Measurements from ENCODE around the gene PDZD4. TPM values are rescaled to one million over a fixed set of nuclear protein-coding genes. Genes with fewer than 3 reads are reported as not detected.

Gene PDZD4
- total and polyA plus RNA-seq, 2 of the 4 experiments (the other 2 are of a cell fraction) = under 0.01 to 0.38 TPM

- ATAC-seq (ENCODE audit: low read depth) (no peak), DNase-seq (no peak)
- Histone ChIP-seq H3K56ac (ENCODE audit: extremely low read depth, insufficient read depth, low read length) (no peak overlapping the region), H2AFZ (replicated peaks; ENCODE audit: low read length, poor library complexity) (no peak overlapping the region), H3K9ac (ENCODE audit: low read depth, low read length) (no peak overlapping the region), H3K27ac (ENCODE audit: insufficient read depth, low read length) (no peak overlapping the region), H3K36me3 (ENCODE audit: control insufficient read depth, insufficient read depth, low read length) (peaks cover 2% of the 10 kb centered on the region; the same call in 1 of the 2 replicates), H4K5ac (ENCODE audit: low read depth, low read length) (no peak overlapping the region), H4K91ac (ENCODE audit: insufficient read depth, low read depth, low read length) (no peak overlapping the region), H3K9me3 (ENCODE audit: control insufficient read depth, insufficient read depth, low read length) (no peaks in the 10 kb centered on the region; the same call in 1 of the 2 replicates), H2BK20ac (ENCODE audit: low read depth, low read length) (no peak overlapping the region), H3K4me2 (ENCODE audit: low read depth, low read length) (no peak overlapping the region), H3K4me3 (ENCODE audit: insufficient read depth, low read depth, low read length) (no peak overlapping the region), H3K4ac (ENCODE audit: low read depth, low read length) (no peak overlapping the region), H3K4me1 (ENCODE audit: control insufficient read depth, insufficient read depth, low read length) (no peaks in the 10 kb centered on the region), H3K14ac (replicated peaks; ENCODE audit: low read depth, low read length) (no peak overlapping the region), H2AK5ac (ENCODE audit: low read depth, low read length) (no peak overlapping the region; the same call in 1 of the 2 replicates), H2BK5ac (ENCODE audit: low read depth, low read length, poor library complexity, severe bottlenecking) (no peak overlapping the region), H3K18ac (ENCODE audit: low read depth, low read length) (no peak overlapping the region), H3K27me3 (ENCODE audit: control insufficient read depth, insufficient read depth, low read length) (no peaks in the 10 kb centered on the region), H3K9me1 (ENCODE audit: insufficient read depth, low read length) (no peaks in the 10 kb centered on the region), H3K79me1 (ENCODE audit: low read depth in 1 of 2, low read length in 2 of 2) (no peaks in the 10 kb centered on the region), H2BK15ac (ENCODE audit: low read depth, low read length) (no peak overlapping the region), H2BK120ac (ENCODE audit: low read depth, low read length) (no peak overlapping the region), H2AK9ac (replicated peaks; ENCODE audit: low read depth, low read length, poor library complexity) (no peak overlapping the region), H4K8ac (ENCODE audit: low read depth in 2 of 2, low read length in 2 of 2) (no peak overlapping the region; a peak in 1 of 4 replicates), H3K23ac (ENCODE audit: low read depth, low read length) (no peak overlapping the region), H4K20me1 (ENCODE audit: insufficient read depth, low read length) (no peaks in the 10 kb centered on the region)
- TF ChIP-seq MAFK (IDR thresholded peaks at IDR 0.05; ENCODE audit: low read depth, low read length) (no peak), NFE2L2 (IDR thresholded peaks at IDR 0.05; ENCODE audit: low read depth, low read length) (no peak), FOS (IDR thresholded peaks at IDR 0.05; ENCODE audit: low read depth, low read length) (no peak), BHLHE40 (IDR thresholded peaks at IDR 0.05; ENCODE audit: low read depth, low read length) (no peak), POLR2A (IDR thresholded peaks at IDR 0.05; ENCODE audit: low read depth, low read length) (no peak), RCOR1 (IDR thresholded peaks at IDR 0.05; ENCODE audit: insufficient replicate concordance, low read length) (no peak), RFX5 (IDR thresholded peaks at IDR 0.05; ENCODE audit: low read depth, low read length) (no peak), CTCF (conservative IDR thresholded peaks at IDR 0.05; ENCODE audit: low read depth, low read length) (no peak)
- ChIA-PET CTCF (interaction anchor here (0.6 kb wide), 1 partner anchor 35 kb away, joined by 5 read pairs; no protein-coding TSS in a partner anchor), POLR2A (ENCODE audit: unreplicated experiment) (no interaction called here)
- intact Hi-C loops (cut with micrococcal nuclease) (no loop called here), dilution Hi-C loops (cut with HindIII; ENCODE audit: low sequenced_read_pairs, unreplicated experiment) (no loop called here), in situ Hi-C loops (cut with MboI; ENCODE audit: low sequenced_read_pairs) (no loop called here)
- WGBS, 2 experiments (ENCODE audit: extremely low coverage in 2 of 2, insufficient read length in 1 of 2) = 86% methylated on average over 10 of the region's 18 CpGs; no CpG with 5 or more reads in 1 of the 2 experiments
- BruUV-seq (replicated peaks) = no TSS peak
Measured at GRCh38 chrX:153779891-153780677, 50.3 kb downstream of the PDZD4 start.

Data from IMR-90 (cell line).